A549 (cell line): Measurements from ENCODE around the gene HSD17B1. TPM values are rescaled to one million over a fixed set of nuclear protein-coding genes. Genes with fewer than 3 reads are reported as not detected.

Experiments
- ATAC-seq, 2 experiments: fragments of 200-7000 bp in 1 of 2; fragments of >200 bp in 1 of 2; cut with Nextera tagmentation in 1 of 2; cut with Tn5 transposase in 1 of 2; 3 replicates each; pipeline versions ENCODE4 v1.8.0 to v1.9.1; 2018 to 2020; ENCODE audit warnings: mild to moderate bottlenecking in 1 of 2, moderate library complexity in 1 of 2
- CTCF ChIA-PET: fragments of 300-600 bp; sonication (Branson Sonifier 250); formaldehyde crosslinking; extraction: SDS; loops from one replicate; lab custom pipeline; 2021; ENCODE audit warnings: antibody characterized with exemption, inconsistent platforms; lab: Yijun Ruan, JAX
- POLR2A ChIA-PET: fragments of 350-600 bp; formaldehyde crosslinking; extraction: SDS; loops from one replicate; lab custom pipeline; 2021; ENCODE audit warnings: antibody characterized with exemption, inconsistent platforms; lab: Yijun Ruan, JAX
- DNase-seq, 2 experiments: peaks; one replicate each; pipeline versions ENCODE4 v3.0.0 to v3.0.0-alpha.2; 2011 to 2016; ENCODE audit warnings: low read depth in 1 of 2, low spot score in 1 of 2
- FAIRE-seq: peaks from 2 replicates; lab custom pipeline; 2011; peaks lifted over from hg19 to GRCh38; lab: Jason Lieb, UNC
- H3K27ac ChIP-seq, 2 experiments: fragments of >200 bp; sonication (Bioruptor Twin); formaldehyde crosslinking; 3 replicates each; pipeline ENCODE4 v1.5.1; 2016 to 2017
- H3K4me1 ChIP-seq: fragments of >200 bp; sonication (Bioruptor Twin); formaldehyde crosslinking; 3 replicates; pipeline ENCODE4 v1.6.1; 2016
- H3K4me2 ChIP-seq: fragments of >200 bp; sonication (Bioruptor Twin); formaldehyde crosslinking; 3 replicates; pipeline ENCODE4 v1.6.1; 2016
- H3K4me3 ChIP-seq: fragments of >200 bp; sonication (Bioruptor Twin); formaldehyde crosslinking; 3 replicates; pipeline ENCODE4 v1.5.1; 2016
- H3K9me3 ChIP-seq: fragments of >200 bp; sonication (Bioruptor Twin); formaldehyde crosslinking; 3 replicates; pipeline ENCODE4 v1.6.1; 2016
- CBX2 ChIP-seq: fragments of 200-600 bp; sonication (generic); IDR thresholded peaks from 2 replicates; pipeline ENCODE4 v1.6.1; 2016; ENCODE audit warnings: low read depth, mild to moderate bottlenecking, borderline replicate concordance
- EP300 ChIP-seq, 2 experiments: fragments of >200 bp; sonication (Bioruptor Twin); formaldehyde crosslinking; IDR thresholded peaks; 2 replicates in 1 of 2; 3 replicates in 1 of 2; pipeline ENCODE4 v1.6.1; 2016 to 2017
- FOSB ChIP-seq: fragments of 250-450 bp; sonication (Bioruptor Pico); IDR thresholded peaks from 2 replicates; pipeline ENCODE4 v1.5.0; 2020; ENCODE audit warnings: mild to moderate bottlenecking, moderate library complexity
- FOSL2 ChIP-seq, 2 experiments: fragments of 450-650 bp in 1 of 2; fragments of >200 bp in 1 of 2; sonication (Bioruptor Twin) in 1 of 2; formaldehyde crosslinking; IDR thresholded peaks; 2 replicates each; pipeline versions ENCODE4 v1.5.0 to v1.6.1; 2016 to 2020; ENCODE audit warnings: mild to moderate bottlenecking in 1 of 2, moderate library complexity in 1 of 2
- FOXS1 ChIP-seq: fragments of 250-450 bp; sonication (Bioruptor Pico); IDR thresholded peaks from 2 replicates; pipeline ENCODE4 v1.5.0; 2020; ENCODE audit warnings: mild to moderate bottlenecking, moderate library complexity
- HOXA7 ChIP-seq: fragments of 250-450 bp; sonication (Bioruptor Pico); IDR thresholded peaks from 2 replicates; pipeline ENCODE4 v1.5.0; 2020; ENCODE audit warnings: mild to moderate bottlenecking, moderate library complexity
- HOXB13 ChIP-seq: fragments of 250-450 bp; sonication (Bioruptor Pico); IDR thresholded peaks from 2 replicates; pipeline ENCODE4 v1.5.0; 2020; ENCODE audit warnings: low read depth, mild to moderate bottlenecking, moderate library complexity
- KDM5A ChIP-seq: fragments of 200-600 bp; sonication (generic); IDR thresholded peaks from 2 replicates; pipeline ENCODE4 v1.6.1; 2016; ENCODE audit warnings: antibody characterized with exemption, mild to moderate bottlenecking
- MYC ChIP-seq: IDR thresholded peaks from 2 replicates; pipeline ENCODE4 v1.6.1; 2012; ENCODE audit warnings: mild to moderate bottlenecking, inconsistent platforms, low read length, improper control_type of control experiment, borderline replicate concordance
- POLR2AphosphoS2 ChIP-seq: conservative IDR thresholded peaks from 2 replicates; pipeline ENCODE4 v1.6.1; 2012; ENCODE audit warnings: low read length, improper control_type of control experiment, inconsistent platforms
- RFX5 ChIP-seq: fragments of 450-650 bp; IDR thresholded peaks from 2 replicates; pipeline ENCODE4 v1.7.1; 2014; ENCODE audit warnings: antibody characterized with exemption, mild to moderate bottlenecking, moderate library complexity
- RNF2 ChIP-seq: fragments of 200-600 bp; sonication (generic); IDR thresholded peaks from 2 replicates; pipeline ENCODE4 v1.6.1; 2016; ENCODE audit warnings: low read depth, mild to moderate bottlenecking, antibody characterized with exemption, moderate library complexity, borderline replicate concordance
- TFCP2L1 ChIP-seq: fragments of 250-450 bp; sonication (Bioruptor Pico); IDR thresholded peaks from 2 replicates; pipeline ENCODE4 v1.5.0; 2021; ENCODE audit warnings: mild to moderate bottlenecking
- TP53 ChIP-seq: fragments of 250-450 bp; sonication (Bioruptor Pico); IDR thresholded peaks from 2 replicates; pipeline ENCODE4 v1.5.0; 2021; ENCODE audit warnings: mild to moderate bottlenecking, moderate library complexity
- ZC3H11A ChIP-seq: fragments of 450-650 bp; IDR thresholded peaks from 2 replicates; pipeline ENCODE4 v1.6.1; 2014; ENCODE audit warnings: antibody characterized with exemption, mild to moderate bottlenecking
- ZFP36 ChIP-seq: fragments of 450-650 bp; IDR thresholded peaks from 2 replicates; pipeline ENCODE4 v1.6.1; 2014; ENCODE audit warnings: borderline replicate concordance; ENCODE audit not compliant: partially characterized antibody
- WGBS: methylation state at CpG from one replicate; pipeline ENCODE4 v1.1.6; 2017; ENCODE audit errors: missing lambda C conversion rate; 5-methylcytosine and 5-hydroxymethylcytosine counted together
- polyA plus RNA-seq, 4 experiments: library from polyadenylated mRNA; depleted of rRNA in 3 of 4; stranded (reverse); fragments of >200 nt; fragmentation: RNase III in 1 of 4; extraction: RNeasy Plus Mini Kit Qiagen cat#74134 plus additional on column Dnase treatment in 1 of 4; gene quantifications; 2 replicates in 3 of 4; 3 replicates in 1 of 4; pipeline ENCODE4 v1.2.3, GENCODE V29; 2011 to 2017
- TF ChIP-seq, protein P1 (sequence below): fragments of >200 bp; sonication (Bioruptor Twin); formaldehyde crosslinking; IDR thresholded peaks from 2 replicates; pipeline ENCODE4 v1.6.1; 2016
- TF ChIP-seq, protein P2 (sequence below): IDR thresholded peaks from 2 replicates; pipeline ENCODE4 v1.6.1; 2012; ENCODE audit warnings: low read depth, borderline replicate concordance
- TF ChIP-seq, protein P3 (sequence below): fragments of 150-350 bp; IDR thresholded peaks from 2 replicates; pipeline ENCODE4 v1.6.1; 2014; ENCODE audit warnings: low read depth, mild to moderate bottlenecking, low read length
- TF ChIP-seq, protein P4 (sequence below): fragments of 200-600 bp; sonication (generic); IDR thresholded peaks from 2 replicates; pipeline ENCODE4 v1.6.1; 2016; ENCODE audit warnings: antibody characterized with exemption, mild to moderate bottlenecking, moderate library complexity

The HSD17B1 gene
- polyA plus RNA-seq, 2 of the 4 experiments (the other 2 are of a cell fraction) = 0.49 to 1.5 TPM

DNA sequence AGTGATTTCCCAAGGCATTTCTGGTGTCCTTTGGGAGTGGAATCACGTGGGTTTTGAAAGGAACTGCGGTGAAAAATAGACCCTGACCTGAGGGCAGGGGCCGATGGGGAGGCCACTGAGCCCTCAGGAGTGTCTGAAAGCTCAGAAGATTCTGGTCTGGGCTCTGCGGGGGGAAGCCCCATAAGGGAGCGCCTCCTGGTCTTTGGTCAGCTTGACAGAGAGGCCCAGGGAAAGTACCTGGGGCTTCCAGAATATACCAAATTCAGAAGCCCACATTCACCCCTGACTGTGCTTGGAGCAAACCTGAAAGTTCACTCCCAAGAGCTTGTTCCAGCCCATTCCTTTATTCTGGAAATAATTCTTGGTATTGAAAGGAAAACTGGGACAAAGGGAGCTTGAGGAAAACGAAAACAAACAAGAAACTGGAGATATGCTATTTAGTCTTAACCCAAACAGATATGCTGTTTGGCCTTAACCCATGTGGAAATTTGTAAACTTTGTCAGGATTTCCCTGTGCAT lies 39.9 kb upstream of the HSD17B1 start:
- Histone ChIP-seq H3K4me1 (peaks cover 11% of the 10 kb centered on the region), H3K27ac (no peak overlapping the region), H3K4me2 (no peak overlapping the region), H3K4me3 (no peak overlapping the region), H3K9me3 (no peaks in the 10 kb centered on the region)
- WGBS = 83% methylated on average over 6 of the region's 6 CpGs
- no peak for DNase-seq
- CTCF ChIA-PET = interaction anchor here (0.9 to 17.8 kb wide), 7 partner anchors 15 to 194 kb away, joined by 3 to 364 read pairs (median 115); partner anchors contain the start of gene CAVIN1
- POLR2A ChIA-PET = no interaction called here
- TF ChIP-seq KDM5A (no peak), FOSB (CRISPR knock-in tag) (no peak), MYC (no peak), HOXB13 (CRISPR knock-in tag) (no peak), ZC3H11A (no peak), EP300 (IDR thresholded peaks at IDR 0.05) (no peak), RNF2 (no peak), HOXA7 (CRISPR knock-in tag) (no peak), POLR2AphosphoS2 (no peak), CBX2 (no peak), FOXS1 (no peak), FOSL2 (IDR thresholded peaks at IDR 0.05) (no peak), FOSL2 (CRISPR knock-in tag; IDR thresholded peaks at IDR 0.05) (no peak), TP53 (CRISPR knock-in tag) (no peak), ZFP36 (no peak), TFCP2L1 (CRISPR knock-in tag) (no peak)
- TF ChIP-seq, protein P1, sequence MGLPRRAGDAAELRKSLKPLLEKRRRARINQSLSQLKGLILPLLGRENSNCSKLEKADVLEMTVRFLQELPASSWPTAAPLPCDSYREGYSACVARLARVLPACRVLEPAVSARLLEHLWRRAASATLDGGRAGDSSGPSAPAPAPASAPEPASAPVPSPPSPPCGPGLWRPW = no peak
- TF ChIP-seq, protein P2, sequence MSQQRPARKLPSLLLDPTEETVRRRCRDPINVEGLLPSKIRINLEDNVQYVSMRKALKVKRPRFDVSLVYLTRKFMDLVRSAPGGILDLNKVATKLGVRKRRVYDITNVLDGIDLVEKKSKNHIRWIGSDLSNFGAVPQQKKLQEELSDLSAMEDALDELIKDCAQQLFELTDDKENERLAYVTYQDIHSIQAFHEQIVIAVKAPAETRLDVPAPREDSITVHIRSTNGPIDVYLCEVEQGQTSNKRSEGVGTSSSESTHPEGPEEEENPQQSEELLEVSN = no peak
- TF ChIP-seq, protein P3, sequence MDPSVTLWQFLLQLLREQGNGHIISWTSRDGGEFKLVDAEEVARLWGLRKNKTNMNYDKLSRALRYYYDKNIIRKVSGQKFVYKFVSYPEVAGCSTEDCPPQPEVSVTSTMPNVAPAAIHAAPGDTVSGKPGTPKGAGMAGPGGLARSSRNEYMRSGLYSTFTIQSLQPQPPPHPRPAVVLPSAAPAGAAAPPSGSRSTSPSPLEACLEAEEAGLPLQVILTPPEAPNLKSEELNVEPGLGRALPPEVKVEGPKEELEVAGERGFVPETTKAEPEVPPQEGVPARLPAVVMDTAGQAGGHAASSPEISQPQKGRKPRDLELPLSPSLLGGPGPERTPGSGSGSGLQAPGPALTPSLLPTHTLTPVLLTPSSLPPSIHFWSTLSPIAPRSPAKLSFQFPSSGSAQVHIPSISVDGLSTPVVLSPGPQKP = no peak
- TF ChIP-seq, protein P4, sequence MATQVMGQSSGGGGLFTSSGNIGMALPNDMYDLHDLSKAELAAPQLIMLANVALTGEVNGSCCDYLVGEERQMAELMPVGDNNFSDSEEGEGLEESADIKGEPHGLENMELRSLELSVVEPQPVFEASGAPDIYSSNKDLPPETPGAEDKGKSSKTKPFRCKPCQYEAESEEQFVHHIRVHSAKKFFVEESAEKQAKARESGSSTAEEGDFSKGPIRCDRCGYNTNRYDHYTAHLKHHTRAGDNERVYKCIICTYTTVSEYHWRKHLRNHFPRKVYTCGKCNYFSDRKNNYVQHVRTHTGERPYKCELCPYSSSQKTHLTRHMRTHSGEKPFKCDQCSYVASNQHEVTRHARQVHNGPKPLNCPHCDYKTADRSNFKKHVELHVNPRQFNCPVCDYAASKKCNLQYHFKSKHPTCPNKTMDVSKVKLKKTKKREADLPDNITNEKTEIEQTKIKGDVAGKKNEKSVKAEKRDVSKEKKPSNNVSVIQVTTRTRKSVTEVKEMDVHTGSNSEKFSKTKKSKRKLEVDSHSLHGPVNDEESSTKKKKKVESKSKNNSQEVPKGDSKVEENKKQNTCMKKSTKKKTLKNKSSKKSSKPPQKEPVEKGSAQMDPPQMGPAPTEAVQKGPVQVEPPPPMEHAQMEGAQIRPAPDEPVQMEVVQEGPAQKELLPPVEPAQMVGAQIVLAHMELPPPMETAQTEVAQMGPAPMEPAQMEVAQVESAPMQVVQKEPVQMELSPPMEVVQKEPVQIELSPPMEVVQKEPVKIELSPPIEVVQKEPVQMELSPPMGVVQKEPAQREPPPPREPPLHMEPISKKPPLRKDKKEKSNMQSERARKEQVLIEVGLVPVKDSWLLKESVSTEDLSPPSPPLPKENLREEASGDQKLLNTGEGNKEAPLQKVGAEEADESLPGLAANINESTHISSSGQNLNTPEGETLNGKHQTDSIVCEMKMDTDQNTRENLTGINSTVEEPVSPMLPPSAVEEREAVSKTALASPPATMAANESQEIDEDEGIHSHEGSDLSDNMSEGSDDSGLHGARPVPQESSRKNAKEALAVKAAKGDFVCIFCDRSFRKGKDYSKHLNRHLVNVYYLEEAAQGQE = no peak
- ATAC-seq = no peak
- FAIRE-seq = no peak

DNA sequence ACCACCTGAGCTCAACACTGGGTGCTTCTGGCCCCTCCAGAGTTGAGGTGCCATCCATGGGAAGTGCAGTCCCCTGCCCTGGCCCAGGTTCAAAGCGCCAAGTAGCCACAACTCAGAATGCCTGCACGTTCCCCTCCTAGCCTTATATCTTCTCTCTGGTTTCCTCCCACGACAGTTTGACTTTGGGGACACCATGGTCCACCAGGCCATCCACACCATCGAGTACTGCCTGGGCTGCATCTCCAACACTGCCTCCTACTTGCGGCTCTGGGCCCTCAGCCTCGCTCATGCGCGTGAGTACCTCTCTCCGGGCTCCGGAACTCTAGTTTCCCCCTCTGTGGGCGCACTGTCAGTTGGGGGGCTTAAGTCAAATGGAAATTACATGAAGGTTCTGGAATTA lies 39.0 kb upstream of the HSD17B1 start:
- Histone ChIP-seq H3K27ac (no peak overlapping the region), H3K9me3 (no peaks in the 10 kb centered on the region), H3K4me1 (peaks cover 20% of the 10 kb centered on the region), H3K4me3 (no peak overlapping the region), H3K4me2 (no peak overlapping the region)
- CTCF ChIA-PET = interaction anchor here (1.0 to 17.8 kb wide), 8 partner anchors 14 to 195 kb away, joined by 3 to 364 read pairs (median 62); partner anchors contain the start of genes CAVIN1 and NAGLU
- ATAC-seq = no peak
- 98% methylated on average over 11 of the region's 11 CpGs for WGBS
- POLR2A ChIA-PET = no interaction called here
- TF ChIP-seq POLR2AphosphoS2 (no peak), HOXB13 (CRISPR knock-in tag) (no peak), RFX5 (no peak), FOSB (CRISPR knock-in tag) (no peak)
- no peak for FAIRE-seq
- DNase-seq = no peak
